Left ventricle myocardium inferior (tissue), 1 donor: ENCODE data around the gene CMTR1. TPM values are rescaled to one million over a fixed set of nuclear protein-coding genes. Genes with fewer than 3 reads are reported as not detected.

Experiments
- DNase-seq: peaks from one replicate; pipeline ENCODE4 v3.0.0-alpha.2; 2020
- H3K27ac ChIP-seq: fragments of 200-600 bp; replicated peaks from 2 replicates; pipeline ENCODE4 v1.8.0; 2021
- H3K27me3 ChIP-seq: fragments of 200-600 bp; 2 replicates; pipeline ENCODE4 v1.8.0; 2021; ENCODE audit warnings: low read depth
- H3K36me3 ChIP-seq: fragments of 200-600 bp; 2 replicates; pipeline ENCODE4 v1.8.0; 2021
- H3K4me1 ChIP-seq: fragments of 200-600 bp; 2 replicates; pipeline ENCODE4 v1.8.0; 2021
- H3K4me3 ChIP-seq: fragments of 200-600 bp; 2 replicates; pipeline ENCODE4 v1.8.0; 2021; ENCODE audit warnings: mild to moderate bottlenecking, moderate library complexity
- H3K9me3 ChIP-seq: fragments of 200-600 bp; replicated peaks from 2 replicates; pipeline ENCODE4 v1.8.0; 2021
- intact Hi-C: fragments of 100-400 bp; cut with micrococcal nuclease; formaldehyde crosslinking; loops from one replicate; pipeline ENCODE4 v1.11.0; 2022
- total RNA-seq: library from RNA; stranded (reverse); fragmentation: NEBNext Ultra II Directional; extraction: Animal tissue kit (Norgen Biotek cat#: 25700); gene quantifications from one replicate; pipeline ENCODE4 v1.2.1, GENCODE V29; 2021
- TF ChIP-seq, protein P1 (sequence below): fragments of 200-600 bp; IDR thresholded peaks from 2 replicates; pipeline ENCODE4 v1.8.0; 2021; ENCODE audit warnings: antibody characterized with exemption, mild to moderate bottlenecking, borderline replicate concordance
- donor health status: DM: no; HTN: yes; CAD: no; lungs with severe emphysema.

The CMTR1 gene
- total RNA-seq, 1 donor from 2014 or later: 34.4 TPM

DNA sequence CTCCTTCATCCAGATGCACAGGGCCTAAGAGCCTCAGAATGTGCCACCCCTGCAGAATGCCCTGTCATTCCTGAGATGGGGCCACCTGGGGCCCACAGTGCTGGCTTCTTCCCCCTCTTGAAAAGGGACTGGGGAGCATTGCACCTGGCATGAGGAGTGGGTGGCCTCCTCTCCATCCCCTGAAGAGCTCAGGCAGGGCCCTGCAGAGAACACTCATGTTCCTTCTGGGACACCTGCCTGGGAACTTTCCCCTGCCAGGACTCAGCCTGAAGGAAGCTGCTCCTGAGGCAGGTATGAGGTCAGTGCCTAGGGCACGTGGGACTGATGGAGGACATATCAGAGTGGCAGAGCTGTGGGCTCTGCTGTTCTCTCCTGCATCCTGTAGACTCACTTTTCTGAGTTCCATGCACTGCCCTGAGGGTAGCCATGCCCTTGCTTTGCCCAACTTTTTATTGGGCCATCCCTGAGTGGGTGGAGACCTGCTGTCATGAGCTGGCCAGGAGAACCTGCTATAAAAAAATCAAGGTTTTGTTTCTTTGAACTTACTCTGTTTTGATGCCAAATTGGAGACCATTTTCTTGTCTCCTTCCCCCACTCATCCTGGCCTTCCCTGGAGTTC is 47.2 kb downstream of the CMTR1 start:
- Histone ChIP-seq H3K4me3 (no peak overlapping the region), H3K36me3 (peaks cover 65% of the 10 kb centered on the region), H3K27me3 (no peaks in the 10 kb centered on the region), H3K27ac (no peak overlapping the region), H3K4me1 (peaks cover 39% of the 10 kb centered on the region), H3K9me3 (no peaks in the 10 kb centered on the region)
- TF ChIP-seq, protein P1, sequence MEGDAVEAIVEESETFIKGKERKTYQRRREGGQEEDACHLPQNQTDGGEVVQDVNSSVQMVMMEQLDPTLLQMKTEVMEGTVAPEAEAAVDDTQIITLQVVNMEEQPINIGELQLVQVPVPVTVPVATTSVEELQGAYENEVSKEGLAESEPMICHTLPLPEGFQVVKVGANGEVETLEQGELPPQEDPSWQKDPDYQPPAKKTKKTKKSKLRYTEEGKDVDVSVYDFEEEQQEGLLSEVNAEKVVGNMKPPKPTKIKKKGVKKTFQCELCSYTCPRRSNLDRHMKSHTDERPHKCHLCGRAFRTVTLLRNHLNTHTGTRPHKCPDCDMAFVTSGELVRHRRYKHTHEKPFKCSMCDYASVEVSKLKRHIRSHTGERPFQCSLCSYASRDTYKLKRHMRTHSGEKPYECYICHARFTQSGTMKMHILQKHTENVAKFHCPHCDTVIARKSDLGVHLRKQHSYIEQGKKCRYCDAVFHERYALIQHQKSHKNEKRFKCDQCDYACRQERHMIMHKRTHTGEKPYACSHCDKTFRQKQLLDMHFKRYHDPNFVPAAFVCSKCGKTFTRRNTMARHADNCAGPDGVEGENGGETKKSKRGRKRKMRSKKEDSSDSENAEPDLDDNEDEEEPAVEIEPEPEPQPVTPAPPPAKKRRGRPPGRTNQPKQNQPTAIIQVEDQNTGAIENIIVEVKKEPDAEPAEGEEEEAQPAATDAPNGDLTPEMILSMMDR: no peak
- DNase-seq: no peak
- intact Hi-C loops: no loop called here

DNA sequence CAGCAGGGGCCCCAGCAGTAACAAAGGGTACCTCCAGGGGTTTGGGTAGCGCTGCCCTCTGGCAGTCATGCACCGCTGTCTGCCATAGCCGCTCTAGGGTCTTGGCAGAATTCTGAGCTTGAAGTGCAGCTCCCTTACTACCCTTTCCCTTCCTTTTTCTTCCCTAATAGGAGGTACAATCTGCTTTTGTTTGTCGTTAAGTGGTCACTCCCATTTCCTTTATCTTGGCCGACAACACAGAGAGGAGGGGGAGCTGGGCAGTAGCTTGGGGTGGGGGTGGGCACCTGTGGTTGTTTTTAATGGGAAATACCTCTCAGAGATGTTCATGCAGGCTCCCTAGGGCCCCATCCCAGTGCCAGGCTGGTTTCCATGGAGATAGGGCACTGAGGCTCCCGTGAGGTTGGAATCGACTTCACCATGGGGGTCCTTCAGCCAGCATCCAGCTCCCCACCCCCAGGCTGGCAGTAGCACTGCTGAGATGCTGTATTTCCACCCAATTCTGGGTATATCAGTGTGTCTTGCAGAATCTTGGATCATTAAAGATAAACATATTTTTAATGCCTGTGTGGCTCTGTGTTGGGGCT is 48.0 kb downstream of the CMTR1 start:
- peak overlapping the region; percentile 67 for H3K27ac ChIP-seq
- no peak overlapping the region for H3K4me3 ChIP-seq
- peaks cover 39% of the 10 kb centered on the region for H3K4me1 ChIP-seq
- H3K27me3 ChIP-seq: no peaks in the 10 kb centered on the region
- no peaks in the 10 kb centered on the region for H3K9me3 ChIP-seq
- TF ChIP-seq, protein P1: no peak
- H3K36me3 ChIP-seq: peaks cover 56% of the 10 kb centered on the region
- intact Hi-C loops: no loop called here
- no peak for DNase-seq

DNA sequence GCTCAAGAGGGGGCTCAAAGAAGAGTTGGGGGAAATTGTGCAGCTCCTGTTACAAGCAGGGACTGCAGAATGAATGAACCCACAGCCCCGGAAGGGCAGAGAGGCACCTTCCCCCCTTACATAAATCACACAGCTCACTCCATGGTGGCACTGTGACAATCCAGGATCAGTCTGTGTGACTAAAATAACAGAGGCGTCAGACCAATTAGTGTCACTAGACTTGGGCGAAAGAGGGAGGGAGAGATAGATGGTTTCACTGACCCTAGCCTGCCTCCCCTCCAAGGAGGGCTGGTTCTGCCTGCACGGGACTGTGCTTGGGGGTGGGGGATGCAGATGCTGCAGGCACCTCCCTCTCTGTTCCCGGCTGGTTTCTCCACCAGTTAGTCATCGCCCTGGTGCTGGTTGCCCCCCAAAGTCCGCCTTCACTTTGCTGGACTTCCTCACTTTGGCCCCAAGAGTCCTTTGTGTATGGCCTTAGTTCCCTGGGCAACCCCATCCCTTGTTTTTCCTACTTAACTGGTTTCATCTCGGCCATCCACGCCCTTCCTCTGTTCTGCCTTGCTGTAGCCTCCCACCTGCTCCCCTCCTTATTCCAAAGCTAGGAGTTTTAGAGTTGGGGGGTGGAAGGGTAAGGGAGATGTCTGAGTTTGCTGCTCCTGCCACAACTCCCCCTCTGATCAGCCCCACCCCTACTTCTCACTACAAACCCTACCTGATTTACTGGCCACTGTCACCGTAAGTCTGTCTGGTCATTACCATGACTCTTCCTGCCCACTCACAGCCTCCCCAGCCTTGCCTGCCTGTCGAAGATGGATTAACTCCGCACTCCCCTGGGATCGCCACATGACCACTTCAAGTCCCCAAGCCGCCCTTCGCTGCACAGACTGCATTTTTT is 48.9 kb downstream of the CMTR1 start:
- Histone ChIP-seq H3K9me3 (no peaks in the 10 kb centered on the region), H3K27ac (peak overlapping the region; percentile 67), H3K4me3 (no peak overlapping the region), H3K27me3 (no peaks in the 10 kb centered on the region), H3K36me3 (peaks cover 47% of the 10 kb centered on the region), H3K4me1 (peaks cover 39% of the 10 kb centered on the region)
- DNase-seq: no peak
- intact Hi-C loops: no loop called here
- TF ChIP-seq, protein P1: no peak

DNA sequence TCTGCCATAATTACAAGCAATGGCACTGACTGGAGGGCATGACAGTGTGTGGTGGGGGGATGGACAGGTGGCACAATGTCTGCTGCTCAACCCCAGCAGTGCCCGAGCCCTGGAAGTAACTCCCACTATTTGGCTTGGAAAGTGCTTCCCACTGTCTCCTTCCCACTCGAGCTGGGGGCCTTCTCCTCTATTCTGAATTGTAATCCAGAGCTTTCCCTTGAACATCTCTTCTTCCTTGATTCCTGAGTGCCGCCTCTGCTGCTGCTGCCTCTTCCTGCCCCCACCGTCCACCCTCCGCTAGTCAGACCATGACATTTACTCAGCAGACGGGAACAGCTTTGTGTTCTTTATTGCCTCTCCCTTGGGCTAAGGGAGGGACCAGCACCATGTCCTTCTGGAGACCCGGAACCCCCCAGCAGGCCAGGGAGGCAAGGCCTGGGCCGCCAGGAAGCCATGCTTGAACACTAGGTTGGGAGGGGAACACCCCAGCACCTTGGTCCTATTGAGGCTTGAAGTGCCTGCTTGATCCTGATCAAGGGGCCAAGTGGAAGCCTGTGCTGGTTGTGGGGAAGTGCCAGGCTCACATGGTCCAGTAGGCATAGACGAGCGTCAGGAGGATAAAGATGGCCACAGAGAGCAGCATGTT is 49.7 kb downstream of the CMTR1 start:
- H3K36me3 ChIP-seq: peaks cover 40% of the 10 kb centered on the region
- intact Hi-C loops: no loop called here

More for the DNA sequence above, 49.7 kb downstream of the CMTR1 start:
- H3K27ac ChIP-seq: no peak overlapping the region
- TF ChIP-seq, protein P1: no peak
- H3K4me3 ChIP-seq: no peak overlapping the region
- peaks cover 43% of the 10 kb centered on the region for H3K4me1 ChIP-seq
- DNase-seq: no peak
- H3K9me3 ChIP-seq: no peaks in the 10 kb centered on the region
- no peaks in the 10 kb centered on the region for H3K27me3 ChIP-seq
